ENCODE data around the gene ARNT2.
A peak's percentile ranks its signal among the peaks of the same experiment; 100 is the strongest.

DNA sequence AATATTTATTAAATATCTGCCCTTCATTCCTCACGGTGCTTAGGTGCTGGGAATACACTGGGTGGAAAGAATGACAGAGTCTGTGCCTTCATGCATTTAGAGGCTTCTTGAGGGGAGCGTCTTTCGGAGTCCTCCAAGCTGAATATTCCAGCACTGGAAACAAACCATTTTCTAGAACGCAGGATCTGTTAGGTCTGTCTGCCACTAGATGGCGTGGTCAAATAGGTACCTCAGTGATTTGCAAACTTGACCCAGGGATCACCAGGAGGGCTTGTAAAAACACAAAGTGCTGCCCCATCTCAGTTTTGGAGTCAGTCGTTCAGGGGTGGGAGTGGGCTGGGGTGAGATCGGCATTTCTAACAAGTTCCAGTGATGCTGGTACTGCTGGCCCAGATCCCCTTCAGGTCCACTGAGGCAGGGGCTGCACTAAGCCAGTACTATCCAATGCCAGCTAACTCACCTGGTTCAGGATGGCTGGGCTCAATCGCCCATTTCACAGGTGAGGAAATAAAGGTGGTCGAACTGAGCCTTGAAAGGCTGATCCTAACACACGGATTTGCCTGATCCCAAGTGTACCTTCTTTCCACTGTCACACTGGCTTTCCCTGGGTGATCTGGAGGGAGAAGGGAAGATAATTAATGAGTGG lies 14.8 kb downstream of the ARNT2 start:
- TF ChIP-seq EZH2phosphoT487 (IDR thresholded peaks at IDR 0.05; ENCODE audit: low read depth, severe bottlenecking, unreplicated experiment) = no peak
- TF ChIP-seq, protein P1, sequence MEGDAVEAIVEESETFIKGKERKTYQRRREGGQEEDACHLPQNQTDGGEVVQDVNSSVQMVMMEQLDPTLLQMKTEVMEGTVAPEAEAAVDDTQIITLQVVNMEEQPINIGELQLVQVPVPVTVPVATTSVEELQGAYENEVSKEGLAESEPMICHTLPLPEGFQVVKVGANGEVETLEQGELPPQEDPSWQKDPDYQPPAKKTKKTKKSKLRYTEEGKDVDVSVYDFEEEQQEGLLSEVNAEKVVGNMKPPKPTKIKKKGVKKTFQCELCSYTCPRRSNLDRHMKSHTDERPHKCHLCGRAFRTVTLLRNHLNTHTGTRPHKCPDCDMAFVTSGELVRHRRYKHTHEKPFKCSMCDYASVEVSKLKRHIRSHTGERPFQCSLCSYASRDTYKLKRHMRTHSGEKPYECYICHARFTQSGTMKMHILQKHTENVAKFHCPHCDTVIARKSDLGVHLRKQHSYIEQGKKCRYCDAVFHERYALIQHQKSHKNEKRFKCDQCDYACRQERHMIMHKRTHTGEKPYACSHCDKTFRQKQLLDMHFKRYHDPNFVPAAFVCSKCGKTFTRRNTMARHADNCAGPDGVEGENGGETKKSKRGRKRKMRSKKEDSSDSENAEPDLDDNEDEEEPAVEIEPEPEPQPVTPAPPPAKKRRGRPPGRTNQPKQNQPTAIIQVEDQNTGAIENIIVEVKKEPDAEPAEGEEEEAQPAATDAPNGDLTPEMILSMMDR (IDR thresholded peaks at IDR 0.05; ENCODE audit: poor library complexity) = peak; percentile 63

All from hepatocyte (in vitro differentiated cells).